Peyer's patch (tissue), 4 donors: ENCODE data around the gene LUZP1. TPM values are rescaled to one million over a fixed set of nuclear protein-coding genes. Genes with fewer than 3 reads are reported as not detected.

ENCODE experiments used
- DNase-seq, 3 donors: peaks; one replicate each; pipeline ENCODE4 v3.0.0-alpha.2; 2017 to 2019
- H3K27ac ChIP-seq, 4 donors: fragments of 200-600 bp; sonication (generic); one replicate each; pipeline ENCODE4 v1.5.1; 2016 to 2019
- H3K27me3 ChIP-seq, 2 donors: fragments of 200-600 bp; sonication (generic); one replicate each; pipeline ENCODE4 v1.5.1; 2019
- H3K36me3 ChIP-seq, 3 donors: fragments of 200-600 bp; sonication (generic); one replicate each; pipeline ENCODE4 v1.5.1; 2016 to 2019
- H3K4me1 ChIP-seq, 4 donors: fragments of 200-600 bp; sonication (generic); one replicate each; pipeline ENCODE4 v1.5.1; 2016 to 2019
- H3K4me3 ChIP-seq, 4 donors: fragments of 200-600 bp; sonication (generic); 1 replicate in 3 of 4; 2 replicates in 1 of 4; pipeline ENCODE4 v1.5.1; 2016 to 2019; ENCODE audit warnings: mild to moderate bottlenecking in 1 of 4
- H3K9me3 ChIP-seq, 4 donors: fragments of 200-600 bp; sonication (generic); one replicate each; pipeline ENCODE4 v1.5.1; 2016 to 2019; ENCODE audit warnings: mild to moderate bottlenecking in 1 of 4
- POLR2A ChIP-seq, 2 donors: fragments of 450-650 bp; IDR thresholded peaks; one replicate each; pipeline ENCODE4 v1.5.1; 2017; ENCODE audit warnings: antibody characterized with exemption in 2 of 2, mild to moderate bottlenecking in 2 of 2, moderate library complexity in 2 of 2
- total RNA-seq, 4 donors: library from RNA; depleted of rRNA; stranded (reverse); fragments of >200 nt; gene quantifications; one replicate each; pipeline ENCODE4 v1.1.0, GENCODE V29; 2016
- TF ChIP-seq, protein P1 (sequence below), 6 experiments: fragments of 450-650 bp in 4 of 6; fragments of 200-600 bp in 2 of 6; sonication (generic) in 1 of 6; IDR thresholded peaks; one replicate each; pipeline ENCODE4 v1.5.1; 2017 to 2019; ENCODE audit warnings: antibody characterized with exemption in 6 of 6, mild to moderate bottlenecking in 3 of 6, moderate library complexity in 1 of 6

LUZP1 gene
- total RNA-seq, 4 donors from 2014 or later: 38.8 to 92.8 (median 70.4) TPM

DNA sequence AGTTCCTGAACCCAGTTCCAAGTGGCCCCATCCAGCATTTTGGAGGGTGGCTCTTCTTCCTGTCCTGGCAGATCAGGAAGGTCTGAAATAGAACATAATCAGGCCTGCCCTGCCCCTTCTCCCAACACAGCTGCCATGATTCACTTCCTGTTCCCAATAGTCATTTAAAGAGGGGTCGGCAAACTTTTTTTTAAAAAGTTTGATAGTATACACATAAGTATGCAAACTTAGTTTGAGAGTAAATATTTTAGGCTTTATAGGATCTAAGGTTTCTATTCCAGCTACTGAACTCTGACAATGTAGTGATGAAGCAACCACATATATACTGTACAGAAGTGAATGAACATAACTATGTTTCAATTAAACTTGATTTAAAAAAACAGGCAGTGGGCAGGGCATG is 66.4 kb downstream of the LUZP1 start:
- TF ChIP-seq POLR2A (IDR thresholded peaks at IDR 0.05): no peak
- TF ChIP-seq, protein P1, sequence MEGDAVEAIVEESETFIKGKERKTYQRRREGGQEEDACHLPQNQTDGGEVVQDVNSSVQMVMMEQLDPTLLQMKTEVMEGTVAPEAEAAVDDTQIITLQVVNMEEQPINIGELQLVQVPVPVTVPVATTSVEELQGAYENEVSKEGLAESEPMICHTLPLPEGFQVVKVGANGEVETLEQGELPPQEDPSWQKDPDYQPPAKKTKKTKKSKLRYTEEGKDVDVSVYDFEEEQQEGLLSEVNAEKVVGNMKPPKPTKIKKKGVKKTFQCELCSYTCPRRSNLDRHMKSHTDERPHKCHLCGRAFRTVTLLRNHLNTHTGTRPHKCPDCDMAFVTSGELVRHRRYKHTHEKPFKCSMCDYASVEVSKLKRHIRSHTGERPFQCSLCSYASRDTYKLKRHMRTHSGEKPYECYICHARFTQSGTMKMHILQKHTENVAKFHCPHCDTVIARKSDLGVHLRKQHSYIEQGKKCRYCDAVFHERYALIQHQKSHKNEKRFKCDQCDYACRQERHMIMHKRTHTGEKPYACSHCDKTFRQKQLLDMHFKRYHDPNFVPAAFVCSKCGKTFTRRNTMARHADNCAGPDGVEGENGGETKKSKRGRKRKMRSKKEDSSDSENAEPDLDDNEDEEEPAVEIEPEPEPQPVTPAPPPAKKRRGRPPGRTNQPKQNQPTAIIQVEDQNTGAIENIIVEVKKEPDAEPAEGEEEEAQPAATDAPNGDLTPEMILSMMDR (IDR thresholded peaks at IDR 0.05): no peak
- Histone ChIP-seq H3K9me3 (no peaks in the 10 kb centered on the region), H3K27me3 (no peaks in the 10 kb centered on the region), H3K36me3 (peaks cover 0 to 4% (median 0%) of the 10 kb centered on the region in 3 donors), H3K4me1 (peaks cover 0 to 57% (median 14%) of the 10 kb centered on the region in 4 donors), H3K27ac (peak overlapping the region in 3 of 4 donors; percentile 49 to 72 (median 62)), H3K4me3 (no peak overlapping the region)
- DNase-seq: no peak

DNA sequence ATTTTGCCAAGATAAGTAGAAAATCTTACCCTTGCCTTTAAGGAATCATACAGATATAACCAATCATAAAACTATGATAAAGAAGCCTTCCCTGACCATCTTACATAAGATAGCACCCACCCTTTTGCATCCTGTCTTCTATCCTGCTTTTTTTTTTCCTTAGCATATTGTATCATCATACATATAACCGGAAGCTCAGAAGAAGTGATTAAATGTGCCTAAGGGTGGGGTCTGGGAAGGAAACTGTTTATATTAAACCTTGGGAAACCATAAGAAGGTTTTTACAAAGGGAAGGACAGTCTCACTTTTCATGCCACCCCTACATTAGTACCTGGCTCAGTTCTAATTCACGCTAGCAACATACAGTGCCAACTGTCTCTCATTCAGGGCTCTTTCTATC is 66.8 kb downstream of the LUZP1 start:
- TF ChIP-seq POLR2A (IDR thresholded peaks at IDR 0.05): no peak
- TF ChIP-seq, protein P1 (IDR thresholded peaks at IDR 0.05): no peak
- H3K27me3 ChIP-seq: no peaks in the 10 kb centered on the region
- H3K4me3 ChIP-seq: no peak overlapping the region
- no peak for DNase-seq
- H3K36me3 ChIP-seq: peaks cover 0 to under 1% (median 0%) of the 10 kb centered on the region in 3 donors
- H3K4me1 ChIP-seq: peaks cover 0 to 57% (median 14%) of the 10 kb centered on the region in 4 donors
- no peaks in the 10 kb centered on the region for H3K9me3 ChIP-seq
- peak overlapping the region in 3 of 4 donors; percentile 49 to 72 (median 62) for H3K27ac ChIP-seq

DNA sequence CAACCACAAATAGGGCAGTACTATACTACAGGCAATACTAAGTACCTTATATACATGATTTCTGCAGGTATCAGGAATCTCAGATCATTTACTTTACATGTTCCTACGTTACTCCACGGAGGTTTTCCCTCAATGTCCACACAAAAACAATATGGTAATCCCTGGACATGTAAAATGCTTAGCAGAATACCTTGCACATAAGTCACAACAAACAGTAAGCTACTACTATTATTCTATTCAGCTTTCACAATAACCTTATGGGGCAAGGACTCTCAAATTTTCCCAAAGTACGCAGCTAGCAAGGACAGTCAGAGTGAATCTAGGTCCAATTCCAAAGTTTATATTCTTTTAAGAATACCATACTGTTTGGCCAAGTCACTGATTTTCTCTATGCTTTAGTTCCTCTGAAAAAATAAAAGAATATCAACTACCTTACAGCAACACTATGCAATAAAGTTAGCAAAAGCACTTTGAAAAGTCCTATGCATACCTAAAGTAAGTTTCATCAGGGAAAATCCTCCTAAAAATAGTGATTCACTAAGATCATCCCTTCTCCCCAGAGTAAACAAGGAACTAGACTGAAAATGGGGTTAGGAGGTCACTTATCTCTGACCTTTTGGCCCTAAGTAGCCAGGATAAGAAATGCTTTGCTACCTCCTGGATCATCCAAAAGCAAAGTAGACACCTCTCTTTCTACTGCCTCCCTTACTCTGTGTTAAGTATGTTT is 67.4 kb downstream of the LUZP1 start:
- Histone ChIP-seq H3K27me3 (no peaks in the 10 kb centered on the region), H3K4me1 (peaks cover 0 to 57% (median 14%) of the 10 kb centered on the region in 4 donors), H3K4me3 (no peak overlapping the region), H3K36me3 (no peaks in the 10 kb centered on the region), H3K9me3 (no peaks in the 10 kb centered on the region), H3K27ac (peak overlapping the region in 2 of 4 donors; percentile 62 to 72)
- no peak for DNase-seq
- TF ChIP-seq, protein P1 (IDR thresholded peaks at IDR 0.05): no peak
- TF ChIP-seq POLR2A (IDR thresholded peaks at IDR 0.05): no peak

DNA sequence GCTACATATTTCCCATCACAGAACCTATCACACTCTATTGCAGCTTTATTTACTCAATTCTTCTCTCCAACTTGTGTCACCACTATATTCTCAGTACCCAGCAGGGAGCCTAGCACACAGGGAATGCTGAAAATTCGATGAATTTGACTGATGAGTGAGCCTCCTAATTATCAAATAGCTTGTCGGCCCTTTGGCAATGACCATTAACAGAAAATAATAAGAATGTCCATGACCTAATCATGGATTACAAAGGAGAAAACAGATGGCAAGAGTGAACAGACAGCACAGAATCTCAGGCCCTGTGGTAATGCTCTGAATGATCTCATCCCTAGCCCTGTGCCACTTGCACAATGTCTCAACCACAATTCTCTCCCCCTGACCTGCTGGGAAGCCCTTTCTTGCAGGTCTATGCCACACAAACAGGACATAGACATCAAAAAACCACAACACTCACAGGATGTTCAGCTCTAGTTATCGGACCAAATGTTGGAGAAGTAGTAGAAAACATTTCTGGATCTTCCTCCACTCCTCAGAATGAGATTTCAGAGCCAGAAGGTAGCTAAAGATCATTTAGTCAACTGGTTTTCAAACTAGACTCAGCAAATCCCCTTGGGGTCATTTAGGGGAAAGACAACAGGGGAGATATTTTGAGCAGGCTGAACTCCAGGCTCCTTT is 68.4 kb downstream of the LUZP1 start:
- peaks cover 0 to 57% (median 14%) of the 10 kb centered on the region in 4 donors for H3K4me1 ChIP-seq
- TF ChIP-seq, protein P1 (IDR thresholded peaks at IDR 0.05): peak in 1 of 6 experiments; percentile 29
- TF ChIP-seq POLR2A (IDR thresholded peaks at IDR 0.05): no peak
- peak in 1 of 3 donors; percentile 61 for DNase-seq

DNA sequence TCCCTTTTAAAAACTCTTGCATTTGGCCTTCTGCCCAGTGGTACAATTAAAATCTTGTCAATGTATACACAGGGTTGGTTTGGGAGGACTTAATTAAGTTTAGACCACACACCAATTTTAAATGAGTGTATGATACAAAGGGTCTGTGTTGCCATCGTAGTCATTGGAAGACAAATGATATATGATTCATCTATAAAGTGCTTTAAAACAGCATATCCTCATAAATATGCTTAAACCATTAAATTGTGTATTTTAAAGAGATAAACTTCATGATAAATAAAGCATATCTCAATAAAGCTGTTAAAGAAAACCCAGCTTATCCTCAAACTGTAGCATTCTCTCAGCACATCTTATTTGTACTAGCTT is 69.5 kb downstream of the LUZP1 start:
- Histone ChIP-seq H3K4me1 (peaks cover 0 to 54% (median 14%) of the 10 kb centered on the region in 4 donors), H3K4me3 (no peak overlapping the region), H3K36me3 (peaks cover 0 to 5% (median 0%) of the 10 kb centered on the region in 3 donors), H3K27me3 (no peaks in the 10 kb centered on the region), H3K9me3 (no peaks in the 10 kb centered on the region), H3K27ac (peak overlapping the region in 1 of 4 donors; percentile 20)
- no peak for DNase-seq
- TF ChIP-seq, protein P1 (IDR thresholded peaks at IDR 0.05): no peak
- no peak for TF ChIP-seq POLR2A (IDR thresholded peaks at IDR 0.05)

More for the DNA sequence above, 68.4 kb downstream of the LUZP1 start:
- H3K27me3 ChIP-seq: no peaks in the 10 kb centered on the region
- H3K9me3 ChIP-seq: no peaks in the 10 kb centered on the region
- H3K36me3 ChIP-seq: no peaks in the 10 kb centered on the region
- H3K4me3 ChIP-seq: no peak overlapping the region
- peak overlapping the region in 2 of 4 donors; percentile 20 to 55 for H3K27ac ChIP-seq
